Urinary bladder (tissue), 4 donors: ENCODE measurements around the gene BACE2. TPM values are rescaled to one million over a fixed set of nuclear protein-coding genes. Genes with fewer than 3 reads are reported as not detected.
"Not testable (repeated sequence)": the region's sequence is repeated elsewhere in the genome, so short reads cannot be mapped to it uniquely, and the experiment has no call there.

Source experiments
- DNase-seq: peaks from one replicate; pipeline ENCODE4 v3.0.0-alpha.2; 2015; ENCODE audit errors: extremely low spot score
- H3K27ac ChIP-seq: one replicate; pipeline ENCODE4 v1.5.1; 2013; ENCODE audit warnings: low read depth, mild to moderate bottlenecking, moderate library complexity
- H3K36me3 ChIP-seq: one replicate; pipeline ENCODE4 v1.6.1; 2013; ENCODE audit warnings: mild to moderate bottlenecking, moderate library complexity; ENCODE audit not compliant: insufficient read depth
- H3K4me1 ChIP-seq: one replicate; pipeline ENCODE4 v1.6.1; 2013; ENCODE audit warnings: mild to moderate bottlenecking, moderate library complexity; ENCODE audit not compliant: insufficient read depth
- H3K4me3 ChIP-seq: one replicate; pipeline ENCODE4 v1.5.1; 2013; ENCODE audit warnings: low read depth, low read length
- WGBS: extraction: QIAGEN DNeasy Blood & Tissue Kit; methylation state at CpG from one replicate; pipeline ENCODE4 v1.1.7; 2013; 5-methylcytosine and 5-hydroxymethylcytosine counted together
- polyA plus RNA-seq: library from polyadenylated mRNA; stranded (reverse); fragments of 200-250 nt; gene quantifications from one replicate; pipeline ENCODE4 v1.2.3, GENCODE V29; 2013
- total RNA-seq: library from RNA; depleted of rRNA; stranded (reverse); fragments of >200 nt; gene quantifications from one replicate; pipeline ENCODE4 v1.2.3, GENCODE V29; 2014
- donor health status: healthy with polysubstance abuse.
- donor health status: healthy.

Gene BACE2
- total and polyA plus RNA-seq, 2 donors: 51.1 to 81.5 TPM

DNA sequence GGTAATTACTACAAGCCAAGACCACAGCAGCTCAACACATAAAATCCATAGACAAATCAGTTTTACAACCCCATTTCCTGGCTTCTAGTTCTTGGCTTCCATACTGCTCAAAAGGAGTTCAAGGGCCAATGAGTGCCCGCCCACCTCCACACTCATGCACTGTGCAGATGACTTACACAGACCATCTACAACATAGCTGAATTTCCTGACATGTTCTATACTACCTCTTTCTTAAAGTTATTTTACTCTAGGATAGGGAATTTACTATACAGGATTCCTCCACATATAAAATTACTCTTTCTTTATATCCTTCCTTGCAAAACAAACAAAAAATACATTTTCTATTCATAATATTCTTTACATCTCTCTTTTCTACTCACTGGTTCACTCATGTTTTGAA is 14.6 kb downstream of the BACE2 start:
- DNase-seq: no peak
- H3K4me3 ChIP-seq: no peak overlapping the region
- H3K4me1 ChIP-seq: no peaks in the 10 kb centered on the region
- H3K27ac ChIP-seq: no peak overlapping the region
- H3K36me3 ChIP-seq: no peaks in the 10 kb centered on the region
- WGBS: 98% methylated on average over 1 of the region's 1 CpG

DNA sequence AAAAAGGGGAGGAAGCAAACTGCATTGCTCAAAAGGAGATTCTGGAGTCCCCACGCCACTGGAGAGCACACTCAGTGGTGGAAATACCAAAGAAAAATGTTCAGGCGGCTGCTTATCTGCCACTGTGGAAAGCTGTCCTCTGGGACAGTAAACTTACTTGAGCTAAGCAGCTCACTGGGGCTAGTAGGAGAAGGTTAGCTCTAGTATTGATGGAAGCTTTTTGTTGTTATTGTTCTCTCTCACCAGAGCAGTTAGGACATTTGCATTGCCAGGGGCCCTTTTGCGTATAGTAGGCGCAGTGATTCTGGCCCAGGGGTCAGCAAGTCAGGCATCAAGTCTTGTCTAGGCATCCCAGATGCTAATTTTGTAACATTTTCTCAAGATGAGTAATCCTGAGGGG is 15.6 kb downstream of the BACE2 start:
- H3K27ac ChIP-seq: no peak overlapping the region
- H3K36me3 ChIP-seq: no peaks in the 10 kb centered on the region
- H3K4me1 ChIP-seq: no peaks in the 10 kb centered on the region
- H3K4me3 ChIP-seq: no peak overlapping the region
- WGBS: 89% methylated on average over 4 of the region's 4 CpGs
- no peak for DNase-seq

DNA sequence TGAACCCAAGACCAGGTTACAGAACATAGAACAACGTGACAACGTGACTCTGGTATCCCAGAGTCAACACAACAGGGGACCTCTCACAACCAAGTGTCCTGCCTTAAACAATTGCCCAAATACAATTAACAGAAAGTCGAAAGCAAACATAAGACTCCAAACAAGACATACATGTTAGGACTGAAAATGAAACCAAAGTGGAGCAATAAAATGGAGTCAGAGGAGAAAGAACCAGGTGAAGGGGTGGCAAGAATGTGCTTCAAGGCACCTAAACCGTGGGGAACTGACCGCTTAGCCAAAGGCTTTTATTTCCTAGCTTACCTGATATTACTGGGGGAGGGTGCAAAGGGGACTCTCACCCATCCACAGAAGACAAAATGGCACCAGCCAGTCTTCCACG is 17.8 kb downstream of the BACE2 start:
- no peak overlapping the region for H3K27ac ChIP-seq
- no peaks in the 10 kb centered on the region for H3K4me1 ChIP-seq
- DNase-seq: no peak
- WGBS: 92% methylated on average over 6 of the region's 6 CpGs
- no peaks in the 10 kb centered on the region for H3K36me3 ChIP-seq
- no peak overlapping the region for H3K4me3 ChIP-seq

GRCh38 chr21:41186755-41187536 is 19.0 kb downstream of the BACE2 start:
- no peak for DNase-seq
- Histone ChIP-seq H3K36me3 (no peaks in the 10 kb centered on the region), H3K4me1 (no peaks in the 10 kb centered on the region), H3K4me3 (no peak overlapping the region), H3K27ac (no peak overlapping the region)
- WGBS: 71% methylated on average over 9 of the region's 9 CpGs

GRCh38 chr21:41187537-41188025 is 19.6 kb downstream of the BACE2 start:
- DNase-seq: no peak
- Histone ChIP-seq H3K4me3 (no peak overlapping the region), H3K27ac (no peak overlapping the region), H3K4me1 (no peaks in the 10 kb centered on the region), H3K36me3 (no peaks in the 10 kb centered on the region)
- WGBS: 58% methylated on average over 6 of the region's 6 CpGs

GRCh38 chr21:41188486-41189149 is 20.7 kb downstream of the BACE2 start:
- H3K4me1 ChIP-seq: no peaks in the 10 kb centered on the region
- no peaks in the 10 kb centered on the region for H3K36me3 ChIP-seq
- no peak overlapping the region for H3K4me3 ChIP-seq
- H3K27ac ChIP-seq: no peak overlapping the region
- no peak for DNase-seq
- 90% methylated on average over 6 of the region's 6 CpGs for whole genome bisulfite sequencing

DNA sequence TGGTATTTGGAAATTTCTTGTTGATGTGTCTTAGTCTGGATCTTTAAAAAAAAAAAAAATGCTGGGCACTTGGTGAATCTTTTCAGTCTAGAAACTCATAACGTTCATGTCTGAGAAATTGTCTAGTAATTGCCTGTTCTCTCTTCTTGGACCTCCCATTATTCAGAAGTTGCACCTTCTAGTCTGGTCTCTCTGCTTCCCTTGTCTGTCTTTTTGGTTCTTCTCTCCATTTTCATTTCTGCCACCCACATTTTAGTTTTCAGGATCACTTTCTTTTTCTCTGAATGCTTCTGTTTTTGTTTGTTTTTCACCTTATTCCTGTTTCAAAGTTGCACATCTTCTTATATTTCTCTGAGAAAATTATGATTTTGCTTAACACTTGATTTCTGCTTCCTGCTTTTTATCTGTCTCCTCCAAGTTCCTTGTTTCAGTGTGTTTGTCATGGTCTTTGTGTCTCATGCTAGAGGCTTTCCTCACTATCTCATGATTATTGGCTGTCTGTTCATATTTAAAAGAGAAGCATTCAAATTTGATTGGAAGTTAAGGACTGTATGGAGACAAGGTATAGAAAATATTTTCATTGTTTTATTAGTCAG is 21.3 kb downstream of the BACE2 start:
- H3K4me3 ChIP-seq: no peak overlapping the region
- H3K36me3 ChIP-seq: no peaks in the 10 kb centered on the region
- no peak overlapping the region for H3K27ac ChIP-seq
- DNase-seq: no peak
- WGBS: 85% methylated on average over 1 of the region's 1 CpG
- H3K4me1 ChIP-seq: no peaks in the 10 kb centered on the region

- H3K4me1 ChIP-seq, DNase-seq, H3K4me3 ChIP-seq, H3K36me3 ChIP-seq, H3K27ac ChIP-seq: not testable (repeated sequence)
- WGBS: 86% methylated on average over 4 of the region's 4 CpGs
Observed at GRCh38 chr21:41192552-41192951, 24.6 kb downstream of the BACE2 start.

- WGBS: 87% methylated on average over 5 of the region's 5 CpGs
Observed at GRCh38 chr21:41195311-41195710, 27.4 kb downstream of the BACE2 start.

GRCh38 chr21:41196993-41197392 is 29.0 kb downstream of the BACE2 start:
- no peaks in the 10 kb centered on the region for H3K36me3 ChIP-seq
- DNase-seq: no peak
- no peaks in the 10 kb centered on the region for H3K4me1 ChIP-seq
- WGBS: 65% methylated on average over 5 of the region's 5 CpGs
- H3K27ac ChIP-seq: no peak overlapping the region
- no peak overlapping the region for H3K4me3 ChIP-seq

More at GRCh38 chr21:41195311-41195710, 27.4 kb downstream of the BACE2 start:
- no peaks in the 10 kb centered on the region for H3K36me3 ChIP-seq
- H3K4me1 ChIP-seq: no peaks in the 10 kb centered on the region
- no peak for DNase-seq
- no peak overlapping the region for H3K4me3 ChIP-seq
- H3K27ac ChIP-seq: no peak overlapping the region

- no peaks in the 10 kb centered on the region for H3K36me3 ChIP-seq
- H3K4me3 ChIP-seq: no peak overlapping the region
- 90% methylated on average over 2 of the region's 2 CpGs for WGBS
- H3K27ac ChIP-seq: no peak overlapping the region
- no peak for DNase-seq
- no peaks in the 10 kb centered on the region for H3K4me1 ChIP-seq
Observed at GRCh38 chr21:41197582-41197981, 29.6 kb downstream of the BACE2 start.

DNA sequence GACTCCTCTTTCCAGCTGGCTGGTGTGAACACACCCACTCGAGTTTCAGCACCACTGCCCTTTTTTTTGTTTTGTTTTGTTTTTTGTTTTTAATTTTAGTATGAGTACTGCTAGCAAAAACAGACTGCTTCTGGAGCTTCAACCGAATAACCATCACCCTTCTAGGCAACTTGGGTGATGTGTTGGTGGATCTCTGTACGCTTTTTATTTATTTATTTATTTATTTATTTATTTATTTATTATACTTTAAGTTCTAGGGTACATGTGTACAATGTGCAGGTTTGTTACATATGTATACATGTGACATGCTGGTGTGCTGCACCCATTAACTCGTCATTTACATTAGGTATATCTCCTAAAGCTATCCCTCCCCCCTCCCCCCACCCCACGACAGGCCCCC is 30.7 kb downstream of the BACE2 start:
- WGBS: 84% methylated on average over 5 of the region's 5 CpGs
- H3K36me3 ChIP-seq, H3K4me3 ChIP-seq, DNase-seq, H3K4me1 ChIP-seq, H3K27ac ChIP-seq: not testable (repeated sequence)

DNA sequence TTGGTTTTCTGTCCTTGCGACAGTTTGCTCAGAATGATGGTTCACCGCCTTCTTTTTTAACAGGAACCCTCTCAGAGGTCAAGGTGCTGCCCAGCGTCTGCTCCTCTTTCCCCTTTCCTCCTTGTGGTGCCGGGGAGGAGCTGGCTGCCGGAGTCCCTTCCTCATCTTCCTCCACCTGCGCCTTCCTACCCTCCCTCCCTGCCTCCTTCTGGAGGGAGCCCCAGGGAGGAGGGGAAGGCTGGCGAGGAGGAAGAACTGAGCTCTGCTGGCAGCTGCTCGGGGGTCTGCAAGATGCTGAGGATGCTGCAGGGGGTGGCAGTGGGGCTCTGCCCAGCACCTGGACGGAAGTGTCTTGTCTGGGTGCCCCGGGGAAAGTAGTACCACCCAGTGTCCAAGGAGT is 31.2 kb downstream of the BACE2 start:
- Histone ChIP-seq H3K4me1 (no peaks in the 10 kb centered on the region), H3K4me3 (no peak overlapping the region), H3K27ac (no peak overlapping the region), H3K36me3 (no peaks in the 10 kb centered on the region)
- 85% methylated on average over 10 of the region's 10 CpGs for WGBS
- DNase-seq: no peak

- no peak for DNase-seq
- 90% methylated on average over 10 of the region's 10 CpGs for WGBS
- Histone ChIP-seq H3K36me3 (no peaks in the 10 kb centered on the region), H3K27ac (no peak overlapping the region), H3K4me1 (no peaks in the 10 kb centered on the region), H3K4me3 (no peak overlapping the region)
Observed at GRCh38 chr21:41199588-41199987, 31.6 kb downstream of the BACE2 start.
